LNCaP clone FGC (cell line): ENCODE results near the gene TPSAB1.

ENCODE experiments used
- DNase-seq: peaks from one replicate; pipeline ENCODE4 v3.0.0-alpha.2; 2011; ENCODE audit warnings: low read depth
- H3K4me3 ChIP-seq: 2 replicates; pipeline ENCODE4 v1.5.1; 2011; ENCODE audit warnings: mild to moderate bottlenecking, low read depth, low read length, control low read depth
- TF ChIP-seq, protein P1 (sequence below): IDR thresholded peaks from 2 replicates; pipeline ENCODE4 v1.5.1; 2012; ENCODE audit warnings: mild to moderate bottlenecking; ENCODE audit not compliant: control insufficient read depth, insufficient read depth; ENCODE audit errors: extremely low read depth

TPSAB1 gene

DNA sequence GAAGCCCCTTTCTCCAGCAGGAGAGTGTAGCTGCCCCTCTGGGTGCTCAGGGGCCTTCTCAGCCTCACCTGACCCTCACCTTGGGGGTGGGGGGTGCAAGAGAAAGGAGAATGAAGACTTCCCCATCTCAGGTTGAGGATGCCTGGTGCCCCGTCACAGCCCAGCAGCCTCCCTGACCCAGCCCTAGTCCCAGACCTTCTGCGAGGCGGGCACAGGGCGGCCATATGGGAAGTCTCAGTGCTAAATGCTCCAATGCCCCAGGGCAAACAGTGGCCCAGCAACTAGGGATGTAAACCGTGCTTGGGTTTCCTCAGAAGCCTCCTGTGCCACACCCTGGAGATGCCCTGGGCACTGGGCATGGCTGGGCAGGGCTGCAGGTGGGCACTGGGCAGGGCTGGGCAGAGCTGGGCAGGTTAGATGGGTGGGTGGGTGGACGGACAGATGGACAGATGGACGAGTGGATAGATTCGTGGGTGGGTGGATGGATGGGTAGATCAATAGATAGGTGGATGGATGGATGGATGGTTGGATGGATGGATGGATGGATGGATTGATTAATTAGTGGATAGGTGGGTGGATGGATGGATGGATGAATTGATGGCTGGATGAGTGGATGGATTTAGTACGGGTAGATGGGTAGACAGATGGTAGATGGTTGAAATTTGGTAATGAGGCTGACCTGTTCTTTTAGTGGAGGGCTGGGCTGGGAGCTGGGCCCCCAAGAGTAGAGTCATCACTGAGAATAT lies 32.1 kb downstream of the TPSAB1 start:
- TF ChIP-seq, protein P1, sequence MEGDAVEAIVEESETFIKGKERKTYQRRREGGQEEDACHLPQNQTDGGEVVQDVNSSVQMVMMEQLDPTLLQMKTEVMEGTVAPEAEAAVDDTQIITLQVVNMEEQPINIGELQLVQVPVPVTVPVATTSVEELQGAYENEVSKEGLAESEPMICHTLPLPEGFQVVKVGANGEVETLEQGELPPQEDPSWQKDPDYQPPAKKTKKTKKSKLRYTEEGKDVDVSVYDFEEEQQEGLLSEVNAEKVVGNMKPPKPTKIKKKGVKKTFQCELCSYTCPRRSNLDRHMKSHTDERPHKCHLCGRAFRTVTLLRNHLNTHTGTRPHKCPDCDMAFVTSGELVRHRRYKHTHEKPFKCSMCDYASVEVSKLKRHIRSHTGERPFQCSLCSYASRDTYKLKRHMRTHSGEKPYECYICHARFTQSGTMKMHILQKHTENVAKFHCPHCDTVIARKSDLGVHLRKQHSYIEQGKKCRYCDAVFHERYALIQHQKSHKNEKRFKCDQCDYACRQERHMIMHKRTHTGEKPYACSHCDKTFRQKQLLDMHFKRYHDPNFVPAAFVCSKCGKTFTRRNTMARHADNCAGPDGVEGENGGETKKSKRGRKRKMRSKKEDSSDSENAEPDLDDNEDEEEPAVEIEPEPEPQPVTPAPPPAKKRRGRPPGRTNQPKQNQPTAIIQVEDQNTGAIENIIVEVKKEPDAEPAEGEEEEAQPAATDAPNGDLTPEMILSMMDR, result no peak
- no peak overlapping the region for H3K4me3 ChIP-seq
- no peak for DNase-seq

DNA sequence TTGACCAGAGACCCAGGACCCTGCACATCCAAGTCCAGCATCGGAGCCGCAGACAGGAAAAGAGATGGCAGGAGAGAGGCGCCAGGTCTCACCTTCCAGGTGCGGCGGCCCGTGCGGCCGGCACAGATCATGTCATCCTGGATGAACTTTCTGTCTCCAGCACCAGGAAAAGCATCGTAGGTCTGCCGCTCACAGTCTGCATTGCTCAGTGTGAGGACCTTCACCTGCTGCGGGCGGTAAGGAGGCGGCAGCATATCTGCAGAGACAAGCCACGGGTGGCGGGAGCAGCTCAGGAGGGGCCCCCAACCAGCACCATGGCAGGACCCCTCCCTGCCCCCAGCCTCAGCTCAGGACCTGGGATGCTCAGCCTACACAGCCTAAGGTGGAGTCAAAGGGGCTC lies 33.3 kb downstream of the TPSAB1 start:
- TF ChIP-seq, protein P1, result no peak
- H3K4me3 ChIP-seq, result no peak overlapping the region
- no peak for DNase-seq

DNA sequence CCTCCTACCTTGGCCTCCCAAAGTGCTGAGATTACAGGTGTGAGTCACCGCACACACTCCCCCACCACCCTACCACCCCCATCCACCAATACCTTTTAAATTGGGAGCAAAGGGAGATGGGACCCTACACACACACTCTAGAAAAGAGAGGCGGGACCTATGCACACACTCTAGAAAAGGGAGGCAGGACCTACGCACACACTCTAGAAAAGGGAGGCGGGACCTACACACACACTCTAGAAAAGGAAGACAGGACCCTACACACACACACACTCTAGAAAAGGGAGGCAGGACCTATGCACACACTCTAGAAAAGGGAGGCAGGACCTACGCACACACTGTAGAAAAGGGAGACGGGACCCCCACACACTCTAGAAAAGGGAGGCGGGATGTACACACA lies 34.3 kb downstream of the TPSAB1 start:
- TF ChIP-seq, protein P1, result no peak
- no peak for DNase-seq

DNA sequence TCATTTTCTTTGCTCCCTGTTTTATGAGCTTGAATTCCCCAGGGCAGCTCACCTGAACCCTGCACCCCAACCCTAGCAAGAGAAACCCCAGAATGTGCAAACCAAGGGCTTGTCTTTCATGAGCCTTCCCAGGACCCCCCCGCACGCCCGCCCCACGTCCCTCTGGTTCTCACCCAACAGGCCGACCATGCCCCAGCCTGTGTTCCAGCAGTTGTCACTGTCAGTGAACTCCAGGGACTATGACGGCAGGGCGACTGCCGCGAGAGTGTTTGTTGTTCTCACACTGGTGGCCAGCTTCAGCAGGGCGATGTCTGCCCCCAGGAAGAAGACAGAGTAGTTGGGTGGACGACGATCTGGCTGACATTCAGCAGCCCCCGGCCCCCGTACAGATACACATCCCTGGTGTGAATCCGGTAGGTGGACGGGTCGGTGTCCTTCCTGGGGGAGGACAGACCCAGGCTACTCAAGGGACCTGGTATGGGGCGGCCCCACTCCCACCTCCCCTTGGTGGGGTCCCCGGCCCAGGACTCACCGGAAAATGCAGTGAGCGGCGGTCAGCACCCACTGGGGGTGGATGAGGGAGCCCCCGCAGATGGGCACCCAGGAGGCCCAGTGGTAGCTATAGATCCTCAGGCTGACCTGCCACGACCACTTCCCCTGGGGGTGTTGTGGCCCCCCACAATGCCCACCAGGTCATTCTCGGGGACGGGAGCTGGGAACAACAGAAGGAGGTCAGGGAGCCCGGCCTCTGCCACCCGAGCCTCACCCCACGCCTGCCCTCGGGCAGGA lies 35.5 kb downstream of the TPSAB1 start:
- TF ChIP-seq, protein P1, result no peak
- no peak for DNase-seq
- H3K4me3 ChIP-seq, result no peak overlapping the region

More for the DNA sequence above, 34.3 kb downstream of the TPSAB1 start:
- no peak overlapping the region for H3K4me3 ChIP-seq

DNA sequence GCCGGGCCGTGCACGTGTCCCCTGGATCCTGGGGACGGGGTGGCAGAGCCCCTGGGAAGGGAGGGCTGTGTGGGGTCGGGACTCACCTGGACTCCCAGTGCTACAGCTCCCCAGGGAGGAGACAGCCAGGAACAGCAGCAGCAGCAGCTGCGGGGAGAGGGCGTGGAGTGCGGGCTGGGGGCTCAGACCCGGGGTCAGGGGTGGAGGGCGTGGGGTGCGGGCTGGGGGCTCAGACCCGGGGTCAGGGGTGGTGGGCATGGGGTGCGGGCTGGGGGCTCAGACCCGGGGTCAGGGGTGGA lies 36.0 kb downstream of the TPSAB1 start:
- TF ChIP-seq, protein P1, result no peak
- H3K4me3 ChIP-seq, result no peak overlapping the region
- DNase-seq, result no peak

DNA sequence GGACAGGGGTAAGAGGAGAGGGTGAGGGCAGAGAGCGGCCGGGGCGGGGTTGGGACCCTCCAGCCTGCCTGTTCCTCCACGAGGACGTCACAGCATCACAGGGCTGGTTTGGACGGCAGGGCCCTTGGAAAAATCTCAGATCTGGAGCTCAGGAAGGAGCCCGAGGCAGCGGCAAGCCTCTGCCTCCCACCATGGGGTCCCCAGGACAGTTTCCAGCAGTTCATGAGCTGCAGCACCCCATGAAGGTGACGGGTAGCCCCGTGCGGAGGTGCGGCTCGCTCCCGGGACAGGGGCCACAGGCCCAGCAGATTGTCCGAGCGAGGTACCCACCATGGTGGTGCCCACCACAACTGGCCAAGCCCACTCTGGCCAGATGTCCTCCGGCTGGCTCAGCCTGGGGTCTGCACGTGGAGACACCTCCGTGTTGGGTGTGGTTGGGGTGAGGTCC lies 36.7 kb downstream of the TPSAB1 start:
- TF ChIP-seq, protein P1, result no peak
- no peak for DNase-seq
- H3K4me3 ChIP-seq, result no peak overlapping the region
